Measurements from ENCODE around the gene CLCN7. TPM values are rescaled to one million over a fixed set of nuclear protein-coding genes. Genes with fewer than 3 reads are reported as not detected.
"Not testable (repeated sequence)": the region's sequence is repeated elsewhere in the genome, so short reads cannot be mapped to it uniquely, and the experiment has no call there.

CLCN7 gene
- total RNA-seq, 1 donor from 2014 or later, result 53.2 TPM

GRCh38 chr16:1492082-1492922, 17.5 kb upstream of the CLCN7 start:
- intact Hi-C loops (cut with micrococcal nuclease), result no loop called here
- peak; percentile 20 for DNase-seq
- ATAC-seq, result no peak

GRCh38 chr16:1491327-1491726, 16.5 kb upstream of the CLCN7 start:
- peak; percentile 16 for DNase-seq
- ATAC-seq, result no peak
- intact Hi-C loops (cut with micrococcal nuclease), result no loop called here

- ATAC-seq (no peak), DNase-seq (no peak)
- intact Hi-C loops (cut with micrococcal nuclease), result no loop called here
Observed at GRCh38 chr16:1489077-1489476, 14.2 kb upstream of the CLCN7 start.

DNA sequence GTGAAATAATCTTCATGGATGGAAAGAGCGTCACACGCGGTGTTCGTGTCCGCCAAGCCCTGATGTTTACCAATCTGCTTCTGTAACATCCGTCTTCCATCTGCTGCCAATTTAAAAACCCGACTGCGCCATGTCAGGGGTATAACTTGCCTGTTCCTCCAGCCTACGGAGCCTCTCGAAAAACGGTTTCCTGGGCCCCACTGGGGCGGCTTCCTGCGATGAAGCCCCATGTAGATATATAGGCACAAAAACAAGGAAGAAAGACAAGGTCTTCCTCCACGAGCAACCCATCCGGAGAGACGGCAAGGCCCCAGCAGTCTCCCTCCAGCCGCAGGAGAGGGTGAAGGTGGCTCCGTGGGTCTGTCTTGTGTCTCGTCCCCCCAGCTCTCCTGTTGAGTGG, 13.8 kb upstream of the CLCN7 start, which contains the start of gene PTX4:
Gene PTX4 (minus strand): TSS at position 326 of the 400 bp plus-strand sequence. CDS start 35 bp downstream, at position 291.
- intact Hi-C loops (cut with micrococcal nuclease), result no loop called here
- ATAC-seq, result no peak
- DNase-seq, result no peak

GRCh38 chr16:1488054-1488601, 13.3 kb upstream of the CLCN7 start:
- peak; percentile 15 for DNase-seq
- intact Hi-C loops (cut with micrococcal nuclease), result no loop called here
- no peak for ATAC-seq

- ATAC-seq, result no peak
- intact Hi-C loops (cut with micrococcal nuclease), result no loop called here
- peak; percentile 24 for DNase-seq
Observed at GRCh38 chr16:1487395-1488053, 12.7 kb upstream of the CLCN7 start.

- DNase-seq (peak; percentile 22), ATAC-seq (no peak)
- intact Hi-C loops (cut with micrococcal nuclease), result no loop called here
Observed at GRCh38 chr16:1486551-1487390, 11.9 kb upstream of the CLCN7 start.

DNA sequence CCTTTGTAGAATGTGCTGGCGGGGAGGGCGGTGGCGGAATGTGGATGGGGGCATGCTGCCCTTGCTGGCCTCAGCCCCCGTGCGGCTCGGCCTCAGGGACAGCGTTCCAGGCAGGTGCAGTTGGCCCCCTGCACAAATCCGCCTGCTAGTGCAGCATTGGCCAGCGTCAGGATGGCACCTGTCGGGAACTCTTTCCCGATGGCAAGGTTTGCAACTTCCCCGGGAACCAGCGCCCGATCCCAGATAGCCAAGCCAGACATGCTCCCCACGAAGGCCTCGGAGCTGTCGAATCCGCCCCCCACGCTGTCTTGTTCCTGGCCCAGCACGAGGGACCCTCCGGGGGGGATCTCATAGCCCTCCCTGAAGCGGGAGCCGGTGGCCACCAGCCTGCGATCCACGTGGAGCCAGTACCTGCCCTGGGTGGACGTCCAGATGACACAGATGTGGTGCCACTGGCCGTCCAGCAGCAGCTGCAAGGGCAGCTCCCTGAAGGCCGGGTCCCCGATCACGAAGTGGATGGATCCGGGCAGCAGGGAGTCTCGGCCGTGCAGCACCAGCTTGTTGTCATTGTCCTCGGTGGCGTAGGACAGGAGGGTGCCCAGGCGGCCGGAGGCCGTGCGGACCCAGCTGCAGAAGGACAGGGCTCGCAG, 11.1 kb upstream of the CLCN7 start:
- DNase-seq (no peak), ATAC-seq (no peak)
- intact Hi-C loops (cut with micrococcal nuclease), result no loop called here

DNA sequence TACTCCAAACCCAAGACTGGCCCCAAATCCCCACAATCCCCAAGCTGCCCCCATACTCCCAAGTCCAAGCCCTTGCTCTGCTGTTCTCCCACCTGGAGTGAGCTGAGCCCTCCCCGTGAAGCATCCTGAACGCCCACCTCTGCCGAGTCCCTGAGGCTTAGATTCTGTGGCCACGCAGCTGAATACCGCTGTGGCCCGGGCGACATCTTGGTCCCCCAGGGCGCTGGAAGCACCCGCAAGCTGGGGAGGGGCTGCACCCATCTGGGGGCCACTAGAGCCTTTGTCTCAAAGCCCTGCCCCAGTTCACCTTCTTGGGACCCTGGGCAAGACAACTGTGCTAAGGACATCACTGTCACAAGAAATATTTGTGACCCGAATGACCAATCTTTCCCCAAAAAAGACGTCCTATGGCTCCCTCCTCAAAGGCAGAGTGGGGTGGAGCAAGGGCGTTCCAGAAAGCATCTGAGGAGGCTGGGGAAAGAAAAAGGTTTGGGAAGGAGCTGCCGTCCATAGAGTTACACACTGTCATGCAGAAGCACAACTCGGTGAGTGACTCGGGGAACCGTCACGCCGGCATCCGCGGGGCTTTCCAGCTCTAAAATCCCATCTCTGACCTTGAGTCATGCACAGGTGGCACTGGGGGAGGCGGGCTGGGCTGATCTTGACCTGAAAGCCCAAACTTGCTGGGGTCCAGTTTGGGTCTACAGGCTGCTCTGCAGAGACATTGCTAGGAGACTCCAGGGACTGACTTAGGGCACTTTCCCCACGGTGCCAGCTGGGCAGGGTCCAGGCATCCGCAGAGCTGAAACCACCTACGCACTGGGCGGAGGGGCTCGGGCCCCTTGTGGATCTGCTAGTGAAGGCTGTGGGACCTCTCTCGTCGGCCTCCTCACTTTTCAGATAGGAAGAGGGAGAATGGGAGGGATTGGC, 7.3 kb upstream of the CLCN7 start:
- DNase-seq, result no peak
- intact Hi-C loops (cut with micrococcal nuclease), result no loop called here
- ATAC-seq, result no peak

- DNase-seq; ATAC-seq; intact Hi-C loops (cut with micrococcal nuclease): not testable (repeated sequence)
Observed at GRCh38 chr16:1478937-1479336, 4.1 kb upstream of the CLCN7 start.

GRCh38 chr16:1477033-1477432, 2.2 kb upstream of the CLCN7 start:
- ATAC-seq, result no peak
- no peak for DNase-seq
- intact Hi-C loops (cut with micrococcal nuclease), result no loop called here

GRCh38 chr16:1475552-1476114, 805 bp upstream of the CLCN7 start:
- intact Hi-C loops (cut with micrococcal nuclease), result no loop called here
- DNase-seq, result peak; percentile 30
- ATAC-seq, result no peak

- DNase-seq (peak; percentile 32), ATAC-seq (no peak)
- intact Hi-C loops (cut with micrococcal nuclease), result no loop called here
Observed at GRCh38 chr16:1474082-1474795, 589 bp downstream of the CLCN7 start.

DNA sequence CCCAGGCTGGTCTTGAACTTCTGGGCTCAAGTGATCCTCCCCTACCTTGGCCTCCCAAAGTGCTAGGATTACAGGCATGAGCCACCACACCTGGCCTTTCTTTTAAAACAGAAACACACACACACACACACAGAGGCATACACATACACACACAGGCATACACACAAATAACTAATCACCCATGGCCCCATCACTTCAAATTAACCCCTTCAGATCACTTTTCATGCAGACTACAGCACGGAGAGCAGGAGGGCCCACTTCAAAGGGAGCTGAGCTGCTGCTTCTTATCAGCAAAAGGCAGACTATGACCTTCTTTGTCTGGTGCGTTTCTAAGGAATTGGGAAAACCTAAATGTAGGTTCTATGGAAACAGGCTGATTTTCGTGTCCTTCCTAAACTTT, 1.9 kb downstream of the CLCN7 start:
- ATAC-seq (no peak), DNase-seq (no peak)
- intact Hi-C loops (cut with micrococcal nuclease), result no loop called here

- ATAC-seq (no peak), DNase-seq (no peak)
- intact Hi-C loops (cut with micrococcal nuclease), result no loop called here
Observed at GRCh38 chr16:1471569-1472194, 3.1 kb downstream of the CLCN7 start.

DNA sequence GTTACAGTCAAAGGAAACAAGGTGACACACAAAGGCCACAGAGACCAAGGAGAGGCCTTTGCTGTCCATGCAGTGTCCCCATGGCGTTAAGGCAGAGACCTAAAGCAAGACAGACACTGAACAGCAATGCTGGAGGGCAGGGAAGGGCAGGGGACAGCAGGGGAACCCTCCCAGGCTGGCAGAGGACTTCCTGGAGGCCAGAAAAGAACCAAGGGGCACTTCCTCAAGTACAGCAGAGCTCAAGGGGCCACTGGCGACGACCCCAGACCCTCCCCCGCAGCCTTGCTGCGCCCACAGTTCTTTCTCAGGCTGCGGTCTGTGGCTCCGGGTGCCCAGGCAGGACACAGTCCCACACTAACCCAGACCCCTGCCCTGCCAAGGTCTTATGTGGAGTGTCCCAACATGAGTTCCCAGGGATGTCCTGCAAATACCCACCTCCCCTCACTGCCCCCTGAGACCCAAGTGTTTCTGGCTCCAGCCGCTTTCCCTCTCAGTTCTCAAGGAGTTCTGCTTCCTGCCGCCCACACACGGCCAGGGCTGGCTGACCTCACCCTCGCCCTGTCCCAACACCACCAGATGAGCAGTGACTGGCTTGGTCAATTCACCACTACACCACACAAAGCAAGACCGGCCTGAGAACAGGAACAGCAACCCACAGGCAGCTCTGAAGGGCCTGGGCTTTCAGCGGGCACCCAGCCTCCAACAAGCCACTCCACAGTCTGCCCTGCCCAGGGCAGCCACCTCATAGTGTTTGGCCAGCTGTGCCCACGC, 4.2 kb downstream of the CLCN7 start:
- ATAC-seq (no peak), DNase-seq (peak; percentile 49)
- intact Hi-C loops (cut with micrococcal nuclease), result no loop called here

Data from left ventricle myocardium superior (tissue), 1 donor.